PFSK-1 (cell line): ENCODE data around the gene APOC4.

Experiments
- FOXP2 ChIP-seq: optimal IDR thresholded peaks from 2 replicates; pipeline ENCODE3; 2011; ENCODE audit warnings: borderline replicate concordance, control low read depth, inconsistent platforms; ENCODE audit not compliant: insufficient read depth; ENCODE audit errors: extremely low read length, extremely low read depth
- POLR2AphosphoS5 ChIP-seq: IDR thresholded peaks from 2 replicates; pipeline ENCODE4 v1.6.1; 2012; ENCODE audit warnings: low read depth, mild to moderate bottlenecking, control low read depth, low read length, moderate library complexity
- SIN3A ChIP-seq: IDR thresholded peaks from 2 replicates; pipeline ENCODE4 v1.6.1; 2012; ENCODE audit warnings: mild to moderate bottlenecking, low read length, moderate library complexity, borderline replicate concordance; ENCODE audit not compliant: insufficient read depth
- TAF1 ChIP-seq: IDR thresholded peaks from 2 replicates; pipeline ENCODE4 v1.6.1; 2012; ENCODE audit warnings: low read length, control low read depth, borderline replicate concordance; ENCODE audit not compliant: insufficient read depth
- TF ChIP-seq, protein P1 (sequence below), 2 experiments: IDR thresholded peaks; 2 replicates each; pipeline versions ENCODE4 v1.6.1 to v1.8.0; 2011 to 2012; ENCODE audit warnings: low read depth in 2 of 2, low read length in 2 of 2, control low read depth in 1 of 2, inconsistent platforms in 1 of 2, mild to moderate bottlenecking in 1 of 2, moderate library complexity in 1 of 2; ENCODE audit not compliant: insufficient read depth in 1 of 2

DNA sequence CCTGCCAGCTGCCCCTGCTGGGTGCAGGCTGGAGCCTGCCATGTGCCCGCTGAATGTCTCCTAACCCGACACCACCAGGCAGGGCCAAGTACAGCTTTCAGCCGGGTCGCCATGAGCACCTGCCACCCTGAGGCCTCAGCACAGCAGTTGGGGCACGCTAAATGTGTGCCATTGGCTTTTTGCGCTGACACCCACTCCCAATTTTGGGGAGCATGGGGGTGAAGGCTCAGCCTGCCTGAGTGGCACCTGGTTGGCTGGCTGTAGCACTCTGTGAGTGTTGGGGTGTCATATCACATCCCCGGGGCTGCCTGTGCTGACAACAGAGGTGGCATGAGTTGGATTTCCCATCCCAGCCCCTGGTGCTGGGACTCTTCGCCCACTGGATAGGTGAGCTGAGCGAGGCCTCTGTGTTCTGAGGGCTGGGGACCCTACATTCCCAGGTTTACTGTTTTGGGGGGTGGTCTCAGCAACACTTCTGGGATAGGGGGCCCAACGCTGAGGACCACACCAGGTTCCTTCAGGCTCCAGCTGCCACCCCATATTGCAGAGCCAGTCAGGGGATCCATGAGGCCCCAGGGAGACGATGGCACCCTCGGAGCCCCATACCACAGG, 52.0 kb downstream of the APOC4 start:
- TF ChIP-seq POLR2AphosphoS5, result 0 out of 2 replicates have a peak, but pooled peaks have one; percentile 13
- TF ChIP-seq TAF1, result no peak
- no peak for TF ChIP-seq SIN3A
- TF ChIP-seq, protein P1, sequence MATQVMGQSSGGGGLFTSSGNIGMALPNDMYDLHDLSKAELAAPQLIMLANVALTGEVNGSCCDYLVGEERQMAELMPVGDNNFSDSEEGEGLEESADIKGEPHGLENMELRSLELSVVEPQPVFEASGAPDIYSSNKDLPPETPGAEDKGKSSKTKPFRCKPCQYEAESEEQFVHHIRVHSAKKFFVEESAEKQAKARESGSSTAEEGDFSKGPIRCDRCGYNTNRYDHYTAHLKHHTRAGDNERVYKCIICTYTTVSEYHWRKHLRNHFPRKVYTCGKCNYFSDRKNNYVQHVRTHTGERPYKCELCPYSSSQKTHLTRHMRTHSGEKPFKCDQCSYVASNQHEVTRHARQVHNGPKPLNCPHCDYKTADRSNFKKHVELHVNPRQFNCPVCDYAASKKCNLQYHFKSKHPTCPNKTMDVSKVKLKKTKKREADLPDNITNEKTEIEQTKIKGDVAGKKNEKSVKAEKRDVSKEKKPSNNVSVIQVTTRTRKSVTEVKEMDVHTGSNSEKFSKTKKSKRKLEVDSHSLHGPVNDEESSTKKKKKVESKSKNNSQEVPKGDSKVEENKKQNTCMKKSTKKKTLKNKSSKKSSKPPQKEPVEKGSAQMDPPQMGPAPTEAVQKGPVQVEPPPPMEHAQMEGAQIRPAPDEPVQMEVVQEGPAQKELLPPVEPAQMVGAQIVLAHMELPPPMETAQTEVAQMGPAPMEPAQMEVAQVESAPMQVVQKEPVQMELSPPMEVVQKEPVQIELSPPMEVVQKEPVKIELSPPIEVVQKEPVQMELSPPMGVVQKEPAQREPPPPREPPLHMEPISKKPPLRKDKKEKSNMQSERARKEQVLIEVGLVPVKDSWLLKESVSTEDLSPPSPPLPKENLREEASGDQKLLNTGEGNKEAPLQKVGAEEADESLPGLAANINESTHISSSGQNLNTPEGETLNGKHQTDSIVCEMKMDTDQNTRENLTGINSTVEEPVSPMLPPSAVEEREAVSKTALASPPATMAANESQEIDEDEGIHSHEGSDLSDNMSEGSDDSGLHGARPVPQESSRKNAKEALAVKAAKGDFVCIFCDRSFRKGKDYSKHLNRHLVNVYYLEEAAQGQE (IDR thresholded peaks at IDR 0.05; ENCODE audit: insufficient read depth in 1 of 2, low read depth in 2 of 2, low read length in 2 of 2), result no peak
- no peak for TF ChIP-seq FOXP2
